Measurements from ENCODE around the gene EIF2AK3.

EIF2AK3 gene

GRCh38 chr2:88585969-88586368 lies 41.3 kb downstream of the EIF2AK3 start:
- no peak for TF ChIP-seq CTCF (IDR thresholded peaks at IDR 0.05; ENCODE audit: borderline replicate concordance, insufficient read depth, low read depth, low read length)
- H3K4me3 ChIP-seq (ENCODE audit: low read depth, low read length), result no peak overlapping the region

- no peak for TF ChIP-seq CTCF (IDR thresholded peaks at IDR 0.05; ENCODE audit: borderline replicate concordance, insufficient read depth, low read depth, low read length)
- no peak overlapping the region for H3K4me3 ChIP-seq (ENCODE audit: low read depth, low read length)
Measured at GRCh38 chr2:88582030-88582429, 45.2 kb downstream of the EIF2AK3 start.

- H3K4me3 ChIP-seq (ENCODE audit: low read depth, low read length), result no peak overlapping the region
- TF ChIP-seq CTCF (IDR thresholded peaks at IDR 0.05; ENCODE audit: borderline replicate concordance, insufficient read depth, low read depth, low read length), result no peak
Measured at GRCh38 chr2:88580088-88580487, 47.2 kb downstream of the EIF2AK3 start.

- no peak overlapping the region for H3K4me3 ChIP-seq (ENCODE audit: low read depth, low read length)
- TF ChIP-seq CTCF (IDR thresholded peaks at IDR 0.05; ENCODE audit: borderline replicate concordance, insufficient read depth, low read depth, low read length), result no peak
Measured at GRCh38 chr2:88575630-88576029, 51.6 kb downstream of the EIF2AK3 start.

- H3K4me3 ChIP-seq (ENCODE audit: low read depth, low read length), result no peak overlapping the region
- no peak for TF ChIP-seq CTCF (IDR thresholded peaks at IDR 0.05; ENCODE audit: borderline replicate concordance, insufficient read depth, low read depth, low read length)
Measured at GRCh38 chr2:88575051-88575450, 52.2 kb downstream of the EIF2AK3 start.

GRCh38 chr2:88574445-88574844 lies 52.8 kb downstream of the EIF2AK3 start:
- TF ChIP-seq CTCF (IDR thresholded peaks at IDR 0.05; ENCODE audit: borderline replicate concordance, insufficient read depth, low read depth, low read length), result no peak
- no peak overlapping the region for H3K4me3 ChIP-seq (ENCODE audit: low read depth, low read length)

GRCh38 chr2:88568179-88568578 lies 59.1 kb downstream of the EIF2AK3 start:
- H3K4me3 ChIP-seq (ENCODE audit: low read depth, low read length), result no peak overlapping the region
- no peak for TF ChIP-seq CTCF (IDR thresholded peaks at IDR 0.05; ENCODE audit: borderline replicate concordance, insufficient read depth, low read depth, low read length)

Data from GM12875 (cell line).